Neural crest cell (in vitro differentiated cells): ENCODE data around the gene ADPRH. TPM values are rescaled to one million over a fixed set of nuclear protein-coding genes. Genes with fewer than 3 reads are reported as not detected.
"Not testable (repeated sequence)": the region's sequence is repeated elsewhere in the genome, so short reads cannot be mapped to it uniquely, and the experiment has no call there.

Source experiments
- DNase-seq: peaks from one replicate; pipeline ENCODE4 v3.0.0; 2021; ENCODE audit warnings: low read depth, mixed read lengths, low spot score
- H3K27ac Mint-ChIP-seq: one replicate; pipeline ENCODE4 v1.8.0; 2021; ENCODE audit warnings: mild to moderate bottlenecking, mixed read lengths; ENCODE audit not compliant: unreplicated experiment
- H3K27me3 Mint-ChIP-seq: 2 replicates; pipeline ENCODE4 v1.8.0; 2021; ENCODE audit warnings: low read depth, mild to moderate bottlenecking, mixed read lengths
- H3K36me3 Mint-ChIP-seq: 2 replicates; pipeline ENCODE4 v1.8.0; 2021; ENCODE audit warnings: low read depth, mild to moderate bottlenecking, mixed read lengths
- H3K4me1 Mint-ChIP-seq: 2 replicates; pipeline ENCODE4 v1.8.0; 2021; ENCODE audit warnings: mixed read lengths
- H3K4me3 Mint-ChIP-seq: one replicate; pipeline ENCODE4 v1.8.0; 2021; ENCODE audit warnings: mild to moderate bottlenecking, mixed read lengths
- H3K9me3 Mint-ChIP-seq: 2 replicates; pipeline ENCODE4 v1.8.0; 2021; ENCODE audit warnings: mixed read lengths
- total RNA-seq: library from RNA; stranded (reverse); gene quantifications from 2 replicates; pipeline ENCODE4 v1.2.1, GENCODE V29; 2021
- TF ChIP-seq, protein P1 (sequence below): fragments of 200-600 bp; sonication (generic); conservative IDR thresholded peaks from 2 replicates; pipeline ENCODE4 v1.5.0; 2021; ENCODE audit warnings: antibody characterized with exemption, mild to moderate bottlenecking

Gene ADPRH
- total RNA-seq, 1 donor from 2014 or later: 3.5 TPM

DNA sequence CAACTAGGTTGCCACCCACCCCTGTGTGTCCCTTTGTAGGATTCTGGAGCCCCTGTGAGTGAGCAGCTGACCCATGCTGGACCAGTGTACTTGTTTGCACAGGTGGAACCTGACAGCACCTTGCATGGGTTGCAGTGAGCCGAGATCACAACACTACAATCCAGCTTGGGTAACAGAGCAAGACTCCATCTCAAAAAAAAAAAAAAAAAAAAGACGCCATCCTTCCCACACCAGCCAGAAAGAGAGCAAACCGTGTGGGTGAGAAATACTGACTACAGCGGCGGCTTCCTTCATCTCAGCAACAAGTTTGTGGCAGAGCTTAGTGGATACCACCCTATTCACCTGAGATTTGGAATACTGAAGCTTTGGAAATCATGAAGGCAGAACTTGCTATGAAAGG is 19.1 kb upstream of the ADPRH start:
- TF ChIP-seq, protein P1, sequence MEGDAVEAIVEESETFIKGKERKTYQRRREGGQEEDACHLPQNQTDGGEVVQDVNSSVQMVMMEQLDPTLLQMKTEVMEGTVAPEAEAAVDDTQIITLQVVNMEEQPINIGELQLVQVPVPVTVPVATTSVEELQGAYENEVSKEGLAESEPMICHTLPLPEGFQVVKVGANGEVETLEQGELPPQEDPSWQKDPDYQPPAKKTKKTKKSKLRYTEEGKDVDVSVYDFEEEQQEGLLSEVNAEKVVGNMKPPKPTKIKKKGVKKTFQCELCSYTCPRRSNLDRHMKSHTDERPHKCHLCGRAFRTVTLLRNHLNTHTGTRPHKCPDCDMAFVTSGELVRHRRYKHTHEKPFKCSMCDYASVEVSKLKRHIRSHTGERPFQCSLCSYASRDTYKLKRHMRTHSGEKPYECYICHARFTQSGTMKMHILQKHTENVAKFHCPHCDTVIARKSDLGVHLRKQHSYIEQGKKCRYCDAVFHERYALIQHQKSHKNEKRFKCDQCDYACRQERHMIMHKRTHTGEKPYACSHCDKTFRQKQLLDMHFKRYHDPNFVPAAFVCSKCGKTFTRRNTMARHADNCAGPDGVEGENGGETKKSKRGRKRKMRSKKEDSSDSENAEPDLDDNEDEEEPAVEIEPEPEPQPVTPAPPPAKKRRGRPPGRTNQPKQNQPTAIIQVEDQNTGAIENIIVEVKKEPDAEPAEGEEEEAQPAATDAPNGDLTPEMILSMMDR: no peak
- Mint-ChIP-seq H3K27ac (no peak overlapping the region), H3K27me3 (no peaks in the 10 kb centered on the region), H3K36me3 (no peaks in the 10 kb centered on the region), H3K9me3 (peaks cover 2% of the 10 kb centered on the region), H3K4me3 (no peak overlapping the region), H3K4me1 (peaks cover 4% of the 10 kb centered on the region)
- DNase-seq: no peak

DNA sequence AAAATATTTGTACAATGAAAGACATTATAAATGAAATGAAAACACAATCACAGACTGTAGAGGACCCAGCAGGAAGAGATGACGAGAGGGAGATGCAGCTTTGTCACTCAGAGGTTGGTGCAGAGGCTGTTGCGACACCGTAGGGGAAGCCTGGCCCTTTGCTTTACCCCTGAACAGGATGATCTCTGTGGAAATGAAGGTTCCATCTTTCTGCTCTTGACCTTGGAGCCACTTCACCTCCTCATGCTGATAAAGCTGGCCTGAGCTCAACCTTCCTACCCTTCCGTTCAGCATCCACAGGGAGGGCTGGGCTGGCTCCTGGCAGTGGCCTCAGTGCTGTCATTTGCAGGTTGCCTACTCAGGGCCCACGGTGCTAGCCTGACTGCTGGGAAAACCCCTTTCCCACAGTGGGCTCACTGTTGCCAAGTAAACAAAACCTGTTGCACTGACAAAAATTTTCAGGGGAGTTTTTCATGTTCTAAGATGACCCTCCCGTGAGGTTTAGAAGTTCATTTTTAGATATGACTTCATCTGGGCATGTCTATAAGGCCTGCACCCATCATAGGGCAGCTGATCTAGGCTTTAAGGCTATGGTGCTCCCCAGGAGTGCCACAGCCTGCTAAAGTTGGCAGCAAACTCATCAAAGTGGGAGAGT is 16.9 kb upstream of the ADPRH start:
- Mint-ChIP-seq H3K4me1 (peaks cover 4% of the 10 kb centered on the region), H3K36me3 (no peaks in the 10 kb centered on the region), H3K27ac (no peak overlapping the region), H3K4me3 (no peak overlapping the region), H3K27me3 (peaks cover 5% of the 10 kb centered on the region), H3K9me3 (peaks cover 2% of the 10 kb centered on the region)
- no peak for DNase-seq
- TF ChIP-seq, protein P1: no peak

DNA sequence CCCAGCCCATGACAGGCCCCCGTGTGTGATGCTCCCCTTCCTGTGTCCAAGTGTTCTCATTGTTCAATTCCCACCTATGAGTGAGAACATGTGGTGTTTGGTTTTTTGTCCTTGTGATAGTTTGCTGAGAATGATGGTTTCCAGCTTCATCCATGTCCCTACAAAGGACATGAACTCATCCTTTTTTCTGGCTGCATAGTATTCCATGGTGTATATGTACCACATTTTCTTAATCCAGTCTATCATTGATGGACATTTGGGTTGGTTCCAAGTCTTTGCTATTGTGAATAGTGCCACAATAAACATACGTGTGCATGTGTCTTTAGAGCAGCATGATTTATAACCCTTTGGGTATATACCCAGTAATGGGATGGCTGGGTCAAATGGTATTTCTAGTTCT is 16.0 kb upstream of the ADPRH start:
- not testable (repeated sequence) for DNase-seq, H3K4me3 Mint-ChIP-seq, H3K27me3 Mint-ChIP-seq, H3K4me1 Mint-ChIP-seq, H3K27ac Mint-ChIP-seq, H3K36me3 Mint-ChIP-seq, H3K9me3 Mint-ChIP-seq

DNA sequence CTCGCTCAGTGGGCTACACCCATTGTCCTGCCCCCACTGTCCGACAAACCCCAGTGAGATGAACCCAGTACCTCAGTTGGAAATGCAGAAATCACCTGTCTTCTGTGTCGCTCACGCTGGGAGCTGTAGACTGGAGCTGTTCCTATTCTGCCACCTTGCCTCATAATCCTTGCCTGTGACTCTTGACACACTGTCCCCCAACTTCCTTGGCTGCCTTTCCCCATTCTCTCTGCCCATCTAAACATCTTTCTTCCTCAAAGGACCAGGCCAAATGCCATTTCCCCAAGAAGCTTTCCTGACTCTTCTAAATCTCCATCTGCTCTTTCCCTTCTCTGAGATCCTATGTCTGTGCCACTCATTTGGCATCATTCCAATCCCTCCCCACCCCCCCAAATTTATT is 10.1 kb upstream of the ADPRH start:
- Mint-ChIP-seq H3K4me3 (no peak overlapping the region), H3K9me3 (peaks cover 2% of the 10 kb centered on the region), H3K36me3 (no peaks in the 10 kb centered on the region), H3K4me1 (no peaks in the 10 kb centered on the region), H3K27ac (no peak overlapping the region), H3K27me3 (peaks cover 6% of the 10 kb centered on the region)
- no peak for DNase-seq
- TF ChIP-seq, protein P1: no peak

DNA sequence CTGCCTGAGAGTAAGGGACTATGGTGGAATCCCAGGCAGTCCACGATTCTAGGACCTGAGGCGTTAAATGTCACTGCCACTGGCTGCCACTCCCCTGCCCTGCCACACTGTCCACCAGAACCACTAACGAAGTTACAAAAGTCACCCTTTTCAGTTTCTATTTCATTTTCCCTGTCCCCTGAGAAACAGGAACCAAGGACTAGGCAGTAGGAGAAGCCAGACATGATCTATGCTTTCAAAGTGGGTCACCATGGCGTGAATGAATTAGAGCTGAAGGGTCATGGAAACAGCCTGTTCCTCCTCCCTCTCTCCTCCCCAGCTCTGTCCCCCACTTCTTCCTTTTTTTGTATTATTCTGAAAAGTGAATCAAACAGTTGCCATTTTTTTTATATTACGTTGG is 9.1 kb upstream of the ADPRH start:
- Mint-ChIP-seq H3K9me3 (peaks cover 2% of the 10 kb centered on the region), H3K36me3 (no peaks in the 10 kb centered on the region), H3K27me3 (peaks cover 6% of the 10 kb centered on the region), H3K27ac (no peak overlapping the region), H3K4me1 (no peaks in the 10 kb centered on the region), H3K4me3 (no peak overlapping the region)
- TF ChIP-seq, protein P1: no peak
- no peak for DNase-seq

DNA sequence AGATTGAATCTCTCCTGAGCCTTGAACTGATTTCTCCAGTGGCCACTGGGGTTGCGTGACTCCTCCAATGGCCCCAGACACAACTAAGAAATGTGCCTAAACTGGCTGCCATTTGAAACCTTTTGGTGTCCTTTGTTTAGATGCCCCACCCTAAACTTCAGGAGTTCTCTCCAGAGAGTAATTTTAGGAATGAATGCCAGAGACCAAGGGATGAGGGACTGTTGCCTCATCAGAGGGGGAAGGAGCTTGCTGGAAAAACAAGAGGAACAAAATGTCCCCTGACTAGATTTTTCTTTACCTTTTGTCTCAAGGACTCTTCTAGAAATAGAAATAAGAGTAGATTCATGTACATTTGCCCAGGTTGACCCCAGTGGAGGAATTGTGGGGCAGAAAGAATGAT is 8.1 kb upstream of the ADPRH start:
- H3K4me3 Mint-ChIP-seq: no peak overlapping the region
- H3K36me3 Mint-ChIP-seq: no peaks in the 10 kb centered on the region
- H3K4me1 Mint-ChIP-seq: no peaks in the 10 kb centered on the region
- no peak overlapping the region for H3K27ac Mint-ChIP-seq
- TF ChIP-seq, protein P1: no peak
- peaks cover 2% of the 10 kb centered on the region for H3K9me3 Mint-ChIP-seq
- H3K27me3 Mint-ChIP-seq: peaks cover 6% of the 10 kb centered on the region
- DNase-seq: no peak
